Left kidney (tissue), 8 donors: Measurements from ENCODE around the gene ZWILCH. TPM values are rescaled to one million over a fixed set of nuclear protein-coding genes. Genes with fewer than 3 reads are reported as not detected.
"Not testable (repeated sequence)": the region's sequence is repeated elsewhere in the genome, so short reads cannot be mapped to it uniquely, and the experiment has no call there.

Experiments used
- DNase-seq: peaks from one replicate; pipeline ENCODE4 v3.0.0-alpha.2; 2013
- long read RNA-seq, 8 donors: transcript quantifications; one replicate each; lab custom pipeline, GENCODE V29; 2026
- polyA plus RNA-seq: library from polyadenylated mRNA; unstranded; fragments of 120-200 nt; gene quantifications from one replicate; pipeline ENCODE4 v1.2.1, GENCODE V29; 2013; ENCODE audit not compliant: insufficient read length

ZWILCH gene
- polyA plus RNA-seq = 34.2 TPM
- long read RNA-seq, donor 1, partial matches to known transcripts = 0 of 2 reads
- long read RNA-seq, donor 1, other reads (novel, unspliced or antisense) = 0 of 2 reads
- long read RNA-seq, donor 2, partial matches to known transcripts = 7 of 10 reads
- long read RNA-seq, donor 2, other reads (novel, unspliced or antisense) = 0 of 10 reads
- long read RNA-seq, donor 3 = 0 reads
- long read RNA-seq, donor 4, partial matches to known transcripts = 0 of 1 reads
- long read RNA-seq, donor 4, other reads (novel, unspliced or antisense) = 0 of 1 reads
- long read RNA-seq, donor 5, transcript ZWILCH-201 (19 exons, 3,960 nt) = major isoform, 7 of 7 reads
- long read RNA-seq, donor 5, partial matches to known transcripts = 0 of 7 reads
- long read RNA-seq, donor 5, other reads (novel, unspliced or antisense) = 0 of 7 reads
- long read RNA-seq, donor 6, partial matches to known transcripts = 0 of 2 reads
- long read RNA-seq, donor 6, other reads (novel, unspliced or antisense) = 0 of 2 reads
- long read RNA-seq, donor 7, partial matches to known transcripts = 0 of 1 reads
- long read RNA-seq, donor 7, other reads (novel, unspliced or antisense) = 0 of 1 reads
- long read RNA-seq, donor 8, partial matches to known transcripts = 0 of 2 reads
- long read RNA-seq, donor 8, other reads (novel, unspliced or antisense) = 0 of 2 reads

- peak; percentile 88 for DNase-seq
These were observed at the start of gene ZWILCH, which contains the start of gene RPL4 for GRCh38 chr15:66504563-66505429. ZWILCH (plus strand) TSS chr15:66505326; CDS start chr15:66505339, 13 bp downstream. RPL4 (minus strand) TSS chr15:66504855; CDS start chr15:66504790, 65 bp downstream.

- no peak for DNase-seq
These were observed 48.9 kb upstream of the ZWILCH start for GRCh38 chr15:66456211-66456610.

- no peak for DNase-seq
These were observed 45.1 kb upstream of the ZWILCH start for GRCh38 chr15:66459818-66460615.

GRCh38 chr15:66461294-66461693 is 43.8 kb upstream of the ZWILCH start:
- DNase-seq = not testable (repeated sequence)

- no peak for DNase-seq
These were observed 43.2 kb upstream of the ZWILCH start for GRCh38 chr15:66461917-66462316.

- DNase-seq = no peak
These were observed 42.5 kb upstream of the ZWILCH start for GRCh38 chr15:66462627-66463026.

GRCh38 chr15:66465294-66465693 is 39.8 kb upstream of the ZWILCH start:
- not testable (repeated sequence) for DNase-seq

GRCh38 chr15:66467162-66468040 is 37.7 kb upstream of the ZWILCH start:
- DNase-seq = not testable (repeated sequence)

- DNase-seq = not testable (repeated sequence)
These were observed 34.3 kb upstream of the ZWILCH start for GRCh38 chr15:66470825-66471224.

GRCh38 chr15:66472176-66472999 is 32.7 kb upstream of the ZWILCH start:
- DNase-seq = no peak

GRCh38 chr15:66474135-66474534 is 31.0 kb upstream of the ZWILCH start:
- no peak for DNase-seq

- DNase-seq = no peak
These were observed 30.2 kb upstream of the ZWILCH start for GRCh38 chr15:66474963-66475362.

- DNase-seq = no peak
These were observed 28.6 kb upstream of the ZWILCH start for GRCh38 chr15:66476535-66476934.

- no peak for DNase-seq
These were observed 28.1 kb upstream of the ZWILCH start for GRCh38 chr15:66477011-66477410.

GRCh38 chr15:66480267-66480666 is 24.9 kb upstream of the ZWILCH start:
- DNase-seq = no peak

- DNase-seq = no peak
These were observed 23.8 kb upstream of the ZWILCH start for GRCh38 chr15:66481107-66481856.

- DNase-seq = no peak
These were observed 22.6 kb upstream of the ZWILCH start for GRCh38 chr15:66482539-66482938.

- DNase-seq = no peak
These were observed 22.0 kb upstream of the ZWILCH start for GRCh38 chr15:66483131-66483566.
